OCI-LY7 (cell line): ENCODE data around the gene PCDH9. TPM values are rescaled to one million over a fixed set of nuclear protein-coding genes. Genes with fewer than 3 reads are reported as not detected.

Experiments used
- BruUV-seq: library from RNA; stranded (reverse); fragments of 400-500 nt; replicated peaks from 2 replicates; lab custom pipeline; 2021; lab: Mats Ljungman, UMichigan
- CTCF ChIA-PET: fragments of 300-600 bp; sonication (Branson Sonifier 250); formaldehyde crosslinking; loops from one replicate; lab custom pipeline; 2022; ENCODE audit warnings: antibody characterized with exemption; ENCODE audit not compliant: unreplicated experiment; lab: Charles Lee
- POLR2A ChIA-PET: fragments of 300-600 bp; sonication (Branson Sonifier 250); formaldehyde crosslinking; loops from one replicate; lab custom pipeline; 2022; ENCODE audit warnings: antibody characterized with exemption; lab: Charles Lee
- DNase-seq: peaks from one replicate; pipeline ENCODE4 v3.0.0-alpha.2; 2015; ENCODE audit warnings: low spot score
- H2AFZ ChIP-seq: fragments of 200-600 bp; sonication (generic), shearing (Covaris generic); 2 replicates; pipeline ENCODE4 v1.6.1; 2014; ENCODE audit warnings: mild to moderate bottlenecking, antibody characterized with exemption, low read length, moderate library complexity
- H3K27ac ChIP-seq: fragments of 200-600 bp; sonication (generic); 2 replicates; pipeline ENCODE4 v1.5.1; 2014; ENCODE audit warnings: mixed run types, low read depth, mild to moderate bottlenecking, moderate library complexity, low read length, inconsistent platforms; ENCODE audit not compliant: poor library complexity, severe bottlenecking
- H3K36me3 ChIP-seq: fragments of 200-600 bp; sonication (generic); 2 replicates; pipeline ENCODE4 v1.6.1; 2014; ENCODE audit warnings: mild to moderate bottlenecking, antibody characterized with exemption, low read length, moderate library complexity, mixed read lengths; ENCODE audit not compliant: insufficient read depth
- H3K4me1 ChIP-seq: fragments of 200-600 bp; sonication (generic); 2 replicates; pipeline ENCODE4 v1.5.1; 2014; ENCODE audit warnings: mild to moderate bottlenecking, low read length; ENCODE audit not compliant: insufficient read depth, poor library complexity, severe bottlenecking
- H3K4me2 ChIP-seq: fragments of 200-600 bp; sonication (generic); 2 replicates; pipeline ENCODE4 v1.6.1; 2014; ENCODE audit warnings: mild to moderate bottlenecking, low read length
- H3K4me3 ChIP-seq: fragments of 200-600 bp; sonication (generic); 2 replicates; pipeline ENCODE4 v1.5.1; 2014; ENCODE audit warnings: mild to moderate bottlenecking, low read depth, low read length; ENCODE audit not compliant: poor library complexity, severe bottlenecking
- H3K79me2 ChIP-seq: fragments of 200-600 bp; sonication (generic); 2 replicates; pipeline ENCODE4 v1.6.1; 2016; ENCODE audit warnings: low read depth, mild to moderate bottlenecking, low read length, moderate library complexity, mixed read lengths; ENCODE audit not compliant: insufficient read depth
- H3K9me2 ChIP-seq: fragments of 200-600 bp; sonication (generic); 2 replicates; pipeline ENCODE4 v1.6.1; 2016; ENCODE audit warnings: mild to moderate bottlenecking, low read length, mixed read lengths; ENCODE audit not compliant: insufficient read depth
- H3K9me3 ChIP-seq: fragments of 200-600 bp; sonication (generic); 2 replicates; pipeline ENCODE4 v1.6.1; 2014; ENCODE audit warnings: mild to moderate bottlenecking, mixed run types, low read length, mixed read lengths
- H4K20me1 ChIP-seq: fragments of 200-600 bp; sonication (generic); 2 replicates; pipeline ENCODE4 v1.6.1; 2014; ENCODE audit warnings: mild to moderate bottlenecking, antibody characterized with exemption, low read length, moderate library complexity, mixed read lengths; ENCODE audit not compliant: insufficient read depth
- EZH2phosphoT487 ChIP-seq: fragments of 200-600 bp; sonication (generic); IDR thresholded peaks from 2 replicates; pipeline ENCODE4 v1.6.1; 2018; ENCODE audit warnings: low read depth, borderline replicate concordance, mild to moderate bottlenecking, mixed run types, antibody characterized with exemption, low read length, moderate library complexity, mixed read lengths
- intact Hi-C: fragments of 100-400 bp; cut with micrococcal nuclease; formaldehyde crosslinking; loops from one replicate; pipeline ENCODE4 v1.10.0; 2022; ENCODE audit not compliant: unreplicated experiment
- total RNA-seq, 2 experiments: library from RNA; depleted of rRNA in 1 of 2; stranded (reverse); fragments of >200 nt in 1 of 2; shearing (Covaris generic) in 1 of 2; gene quantifications; 2 replicates each; pipeline ENCODE4 v1.2.3, GENCODE V29; 2014 to 2022
- TF ChIP-seq, protein P1 (sequence below): fragments of 200-600 bp; sonication (generic); conservative IDR thresholded peaks from 2 replicates; pipeline ENCODE4 v1.5.1; 2014; ENCODE audit warnings: mild to moderate bottlenecking, antibody characterized with exemption, low read length, moderate library complexity, mixed read lengths

PCDH9 gene
- total RNA-seq, 2 experiments from 2014 or later: 20.1 to 26.0 TPM

DNA sequence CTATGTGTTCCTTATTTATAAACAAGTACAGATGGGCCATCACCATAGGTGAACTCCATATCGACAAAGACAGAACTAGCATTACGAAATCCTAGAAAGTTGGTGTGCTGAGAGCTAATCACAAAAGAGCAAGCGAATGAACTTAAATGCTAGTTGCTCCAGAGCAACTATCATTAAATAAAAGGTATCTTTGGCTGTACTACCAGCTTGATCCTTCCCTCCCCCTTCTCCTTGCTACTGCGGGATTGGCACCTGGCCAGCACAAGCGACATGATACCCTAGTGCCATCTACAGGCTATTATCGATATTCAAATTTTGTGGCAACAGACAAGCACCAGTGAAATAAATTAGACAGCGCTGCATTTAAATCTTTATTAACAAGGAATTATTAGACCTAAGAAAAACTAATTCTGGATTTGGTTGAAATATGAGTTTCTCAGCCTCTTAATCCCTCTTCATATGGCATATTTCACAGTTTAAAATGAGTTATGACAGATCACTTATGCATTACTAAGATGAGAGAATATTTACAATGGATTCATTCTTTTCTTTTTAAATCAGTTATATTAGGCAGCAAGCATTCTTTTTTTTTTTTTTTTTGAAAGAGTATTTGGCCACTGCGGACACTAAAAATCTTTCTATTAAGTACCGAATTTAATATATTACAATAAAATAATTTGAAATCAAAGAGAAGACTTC lies 5.8 kb downstream of the PCDH9 start:
- peaks cover 5% of the 10 kb centered on the region; the same call in 1 of the 2 replicates for H3K36me3 ChIP-seq
- H3K9me3 ChIP-seq: no peaks in the 10 kb centered on the region
- BruUV-seq: TSS peak; percentile 2
- H3K4me3 ChIP-seq: peak overlapping the region; percentile 62
- H2AFZ ChIP-seq: peak overlapping the region; percentile 53; the same call in 1 of the 2 replicates
- no peaks in the 10 kb centered on the region for H3K9me2 ChIP-seq
- peak overlapping the region; percentile 48 for H3K27ac ChIP-seq
- peaks cover 81% of the 10 kb centered on the region for H3K79me2 ChIP-seq
- peak; percentile 86 for DNase-seq
- TF ChIP-seq, protein P1, sequence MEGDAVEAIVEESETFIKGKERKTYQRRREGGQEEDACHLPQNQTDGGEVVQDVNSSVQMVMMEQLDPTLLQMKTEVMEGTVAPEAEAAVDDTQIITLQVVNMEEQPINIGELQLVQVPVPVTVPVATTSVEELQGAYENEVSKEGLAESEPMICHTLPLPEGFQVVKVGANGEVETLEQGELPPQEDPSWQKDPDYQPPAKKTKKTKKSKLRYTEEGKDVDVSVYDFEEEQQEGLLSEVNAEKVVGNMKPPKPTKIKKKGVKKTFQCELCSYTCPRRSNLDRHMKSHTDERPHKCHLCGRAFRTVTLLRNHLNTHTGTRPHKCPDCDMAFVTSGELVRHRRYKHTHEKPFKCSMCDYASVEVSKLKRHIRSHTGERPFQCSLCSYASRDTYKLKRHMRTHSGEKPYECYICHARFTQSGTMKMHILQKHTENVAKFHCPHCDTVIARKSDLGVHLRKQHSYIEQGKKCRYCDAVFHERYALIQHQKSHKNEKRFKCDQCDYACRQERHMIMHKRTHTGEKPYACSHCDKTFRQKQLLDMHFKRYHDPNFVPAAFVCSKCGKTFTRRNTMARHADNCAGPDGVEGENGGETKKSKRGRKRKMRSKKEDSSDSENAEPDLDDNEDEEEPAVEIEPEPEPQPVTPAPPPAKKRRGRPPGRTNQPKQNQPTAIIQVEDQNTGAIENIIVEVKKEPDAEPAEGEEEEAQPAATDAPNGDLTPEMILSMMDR: peak; percentile 87
- no peak for TF ChIP-seq EZH2phosphoT487
- H3K4me1 ChIP-seq: peaks cover 56% of the 10 kb centered on the region
- ChIA-PET CTCF (interaction anchor here (0.7 kb wide), 1 partner anchor 1567 kb away, joined by 3 read pairs; no protein-coding TSS in a partner anchor), POLR2A (interaction anchor here (0.6 to 4.4 kb wide), 10 partner anchors 8 to 586 kb away, joined by 3 to 32 read pairs (median 4); no protein-coding TSS in a partner anchor)
- intact Hi-C loops: loop anchor here (1.0 to 10.0 kb wide), 7 partner anchors 147 to 1567 kb away; no protein-coding TSS in a partner anchor
- peak overlapping the region; percentile 59 for H3K4me2 ChIP-seq
- no peaks in the 10 kb centered on the region; the same call in 1 of the 2 replicates for H4K20me1 ChIP-seq

DNA sequence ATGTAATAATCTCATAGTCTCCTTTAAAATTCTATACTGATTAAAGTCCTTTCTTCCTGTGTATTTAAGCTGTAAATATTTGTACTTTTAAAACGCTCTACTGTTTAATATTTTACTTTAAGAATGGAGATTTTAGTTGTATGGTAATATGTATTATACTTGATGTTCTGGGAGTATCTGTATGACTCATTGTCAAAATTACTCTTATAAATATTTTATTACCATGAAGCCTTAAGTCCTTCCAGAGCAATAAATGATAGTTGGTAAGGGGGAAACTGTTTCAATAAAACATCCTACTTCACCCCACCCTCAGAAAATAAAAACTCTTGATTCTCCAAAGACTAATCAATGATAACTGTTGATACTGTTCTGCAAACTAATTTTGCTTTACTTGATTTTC lies 6.4 kb downstream of the PCDH9 start:
- no peaks in the 10 kb centered on the region for H3K9me2 ChIP-seq
- intact Hi-C loops: loop anchor here (1.0 to 10.0 kb wide), 8 partner anchors 146 to 1566 kb away; no protein-coding TSS in a partner anchor
- peak overlapping the region; percentile 48 for H3K27ac ChIP-seq
- peaks cover 81% of the 10 kb centered on the region for H3K79me2 ChIP-seq
- H3K4me2 ChIP-seq: peak overlapping the region; percentile 59
- ChIA-PET CTCF (interaction anchor here (0.7 kb wide), 1 partner anchor 1567 kb away, joined by 3 read pairs; no protein-coding TSS in a partner anchor), POLR2A (interaction anchor here (0.6 to 4.4 kb wide), 8 partner anchors 9 to 564 kb away, joined by 3 to 32 read pairs (median 6); no protein-coding TSS in a partner anchor)
- no peaks in the 10 kb centered on the region for H3K9me3 ChIP-seq
- no peak for DNase-seq
- no TSS peak for BruUV-seq
- peaks cover 5% of the 10 kb centered on the region; the same call in 1 of the 2 replicates for H3K36me3 ChIP-seq
- H4K20me1 ChIP-seq: no peaks in the 10 kb centered on the region; the same call in 1 of the 2 replicates
- peak overlapping the region; percentile 53; the same call in 1 of the 2 replicates for H2AFZ ChIP-seq
- TF ChIP-seq, protein P1: no peak
- no peak for TF ChIP-seq EZH2phosphoT487
- H3K4me3 ChIP-seq: peak overlapping the region; percentile 62
- peaks cover 59% of the 10 kb centered on the region for H3K4me1 ChIP-seq
